ENCODE data around the gene IRF2. TPM values are rescaled to one million over a fixed set of nuclear protein-coding genes. Genes with fewer than 3 reads are reported as not detected.

IRF2 gene
- total and polyA plus RNA-seq, 2 donors (not counting 1 experiment from before 2014, with no cell fraction given) = 67.8 to 68.2 TPM

DNA sequence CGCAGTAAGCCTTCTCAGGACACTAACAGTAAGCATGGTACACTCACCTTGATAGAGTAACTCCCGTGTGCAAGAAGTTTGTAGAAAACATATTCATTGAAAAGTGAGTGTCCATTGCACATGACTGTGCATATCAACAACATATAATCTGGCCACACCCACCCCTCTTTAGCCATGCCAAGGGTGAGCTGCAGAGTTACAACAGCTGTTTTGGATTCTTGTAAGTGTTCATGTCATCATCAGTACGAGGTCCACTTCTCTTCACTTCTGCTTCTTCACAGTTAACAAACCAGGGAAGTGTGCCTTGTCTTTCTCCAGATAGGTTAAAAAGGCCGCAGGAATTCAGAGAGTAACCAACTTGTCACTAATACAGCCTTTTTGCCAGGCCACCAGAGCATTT is 116.6 kb downstream of the IRF2 start:
- CTCF ChIA-PET = no interaction called here
- H3K9me3 Mint-ChIP-seq (ENCODE audit: insufficient read depth) = peaks cover 8% of the 10 kb centered on the region
- Histone ChIP-seq H3K36me3 (replicated peaks in 1 of 2; ENCODE audit: control extremely low read depth in 1 of 2, control insufficient read depth in 1 of 2, extremely low read depth in 1 of 2, insufficient read depth in 2 of 2, low read length in 1 of 2) (no peaks in the 10 kb centered on the region), H3K4me3 (ENCODE audit: control extremely low read depth in 1 of 5, extremely low read depth in 1 of 5, insufficient read depth in 1 of 5, low read depth in 2 of 5, low read length in 4 of 5) (no peak overlapping the region), H3K27ac (ENCODE audit: low read length in 2 of 2) (no peak overlapping the region), H3K4me2 (replicated peaks; ENCODE audit: low read depth, low read length, poor library complexity, severe bottlenecking) (no peak overlapping the region), H2AFZ (ENCODE audit: insufficient read depth, low read depth, low read length, poor library complexity, severe bottlenecking) (no peak overlapping the region), H3K27me3 (replicated peaks in 1 of 4; ENCODE audit: control extremely low read depth in 1 of 4, control insufficient read depth in 3 of 4, insufficient read depth in 4 of 4, low read length in 3 of 4) (no peaks in the 10 kb centered on the region), H3K79me2 (ENCODE audit: control insufficient read depth, insufficient read depth, low read length) (no peaks in the 10 kb centered on the region), H3K9ac (ENCODE audit: low read length) (no peak overlapping the region), H3K9me3 (ENCODE audit: control extremely low read depth in 1 of 3, control insufficient read depth in 2 of 3, insufficient read depth in 1 of 3, low read length in 2 of 3) (peaks cover 0 to 17% (median 5%) of the 10 kb centered on the region in 3 donors), H3K4me1 (ENCODE audit: control insufficient read depth in 2 of 2, insufficient read depth in 2 of 2, low read length in 2 of 2) (peaks cover 23 to 26% of the 10 kb centered on the region in 2 donors), H4K20me1 (ENCODE audit: control insufficient read depth, insufficient read depth, low read length, poor library complexity, severe bottlenecking) (no peaks in the 10 kb centered on the region)
- ATAC-seq (ENCODE audit: low read depth) (no peak), DNase-seq (no peak)
- POLR2A ChIA-PET = no interaction called here
- H3K4me1 Mint-ChIP-seq = peaks cover 28% of the 10 kb centered on the region
- no peaks in the 10 kb centered on the region for H3K27me3 Mint-ChIP-seq
- H3K4me3 Mint-ChIP-seq = no peak overlapping the region
- no peak for TF ChIP-seq EZH2 (IDR thresholded peaks at IDR 0.05; ENCODE audit: borderline replicate concordance, insufficient read depth, low read depth, low read length, poor library complexity, severe bottlenecking)
- TF ChIP-seq, protein P1, sequence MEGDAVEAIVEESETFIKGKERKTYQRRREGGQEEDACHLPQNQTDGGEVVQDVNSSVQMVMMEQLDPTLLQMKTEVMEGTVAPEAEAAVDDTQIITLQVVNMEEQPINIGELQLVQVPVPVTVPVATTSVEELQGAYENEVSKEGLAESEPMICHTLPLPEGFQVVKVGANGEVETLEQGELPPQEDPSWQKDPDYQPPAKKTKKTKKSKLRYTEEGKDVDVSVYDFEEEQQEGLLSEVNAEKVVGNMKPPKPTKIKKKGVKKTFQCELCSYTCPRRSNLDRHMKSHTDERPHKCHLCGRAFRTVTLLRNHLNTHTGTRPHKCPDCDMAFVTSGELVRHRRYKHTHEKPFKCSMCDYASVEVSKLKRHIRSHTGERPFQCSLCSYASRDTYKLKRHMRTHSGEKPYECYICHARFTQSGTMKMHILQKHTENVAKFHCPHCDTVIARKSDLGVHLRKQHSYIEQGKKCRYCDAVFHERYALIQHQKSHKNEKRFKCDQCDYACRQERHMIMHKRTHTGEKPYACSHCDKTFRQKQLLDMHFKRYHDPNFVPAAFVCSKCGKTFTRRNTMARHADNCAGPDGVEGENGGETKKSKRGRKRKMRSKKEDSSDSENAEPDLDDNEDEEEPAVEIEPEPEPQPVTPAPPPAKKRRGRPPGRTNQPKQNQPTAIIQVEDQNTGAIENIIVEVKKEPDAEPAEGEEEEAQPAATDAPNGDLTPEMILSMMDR (IDR thresholded peaks at IDR 0.05) = no peak
- intact Hi-C loops (cut with micrococcal nuclease) = no loop called here
- no peak overlapping the region for H3K27ac Mint-ChIP-seq
- 60% methylated on average over 1 of the region's 4 CpGs for WGBS (ENCODE audit: insufficient coverage)

DNA sequence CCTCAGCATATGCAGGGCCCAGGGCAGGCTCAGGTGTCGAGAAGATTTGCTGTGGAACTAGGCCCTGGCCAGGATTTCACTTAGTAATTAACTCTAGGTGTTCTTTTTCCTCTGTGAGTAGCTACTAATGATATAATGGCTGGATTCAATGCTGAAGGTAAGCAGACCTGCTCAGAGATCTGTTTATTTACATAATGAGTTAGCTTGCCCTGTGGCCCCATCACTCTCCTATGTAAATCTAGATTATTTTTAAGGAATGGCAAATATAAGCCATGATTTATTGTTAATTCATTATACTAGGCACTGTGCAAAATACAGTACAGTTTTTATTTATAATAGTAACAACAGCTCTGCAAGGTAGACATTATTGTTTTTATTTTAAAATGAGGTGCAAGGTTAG is 117.2 kb downstream of the IRF2 start:
- H3K27me3 ChIP-seq (replicated peaks in 1 of 4; ENCODE audit: control extremely low read depth in 1 of 4, control insufficient read depth in 3 of 4, insufficient read depth in 4 of 4, low read length in 3 of 4) = no peaks in the 10 kb centered on the region
- intact Hi-C loops (cut with micrococcal nuclease) = no loop called here
- H3K4me2 ChIP-seq (replicated peaks; ENCODE audit: low read depth, low read length, poor library complexity, severe bottlenecking) = no peak overlapping the region
- CTCF ChIA-PET = interaction anchor here (1.2 kb wide), 1 partner anchor 93 kb away, joined by 3 read pairs; no protein-coding TSS in a partner anchor
- H3K27ac ChIP-seq (ENCODE audit: low read length in 2 of 2) = no peak overlapping the region
- Mint-ChIP-seq H3K4me1 (peaks cover 28% of the 10 kb centered on the region), H3K27me3 (no peaks in the 10 kb centered on the region), H3K27ac (no peak overlapping the region), H3K4me3 (no peak overlapping the region), H3K9me3 (ENCODE audit: insufficient read depth) (peaks cover 8% of the 10 kb centered on the region)
- H3K79me2 ChIP-seq (ENCODE audit: control insufficient read depth, insufficient read depth, low read length) = no peaks in the 10 kb centered on the region
- no peak overlapping the region for H3K9ac ChIP-seq (ENCODE audit: low read length)
- H3K4me3 ChIP-seq (ENCODE audit: control extremely low read depth in 1 of 5, extremely low read depth in 1 of 5, insufficient read depth in 1 of 5, low read depth in 2 of 5, low read length in 4 of 5) = no peak overlapping the region
- peaks cover 0 to 17% (median 5%) of the 10 kb centered on the region in 3 donors for H3K9me3 ChIP-seq (ENCODE audit: control extremely low read depth in 1 of 3, control insufficient read depth in 2 of 3, insufficient read depth in 1 of 3, low read length in 2 of 3)
- no peaks in the 10 kb centered on the region for H4K20me1 ChIP-seq (ENCODE audit: control insufficient read depth, insufficient read depth, low read length, poor library complexity, severe bottlenecking)
- H3K36me3 ChIP-seq (replicated peaks in 1 of 2; ENCODE audit: control extremely low read depth in 1 of 2, control insufficient read depth in 1 of 2, extremely low read depth in 1 of 2, insufficient read depth in 2 of 2, low read length in 1 of 2) = no peaks in the 10 kb centered on the region
- H2AFZ ChIP-seq (ENCODE audit: insufficient read depth, low read depth, low read length, poor library complexity, severe bottlenecking) = no peak overlapping the region
- 83% methylated on average over 1 of the region's 1 CpG for WGBS (ENCODE audit: insufficient coverage)
- H3K4me1 ChIP-seq (ENCODE audit: control insufficient read depth in 2 of 2, insufficient read depth in 2 of 2, low read length in 2 of 2) = peaks cover 23 to 26% of the 10 kb centered on the region in 2 donors
- POLR2A ChIA-PET = interaction anchor here (0.6 kb wide), 1 partner anchor 49 kb away, joined by 6 read pairs; no protein-coding TSS in a partner anchor
- no peak for ATAC-seq (ENCODE audit: low read depth)
- TF ChIP-seq EZH2 (IDR thresholded peaks at IDR 0.05; ENCODE audit: borderline replicate concordance, insufficient read depth, low read depth, low read length, poor library complexity, severe bottlenecking) = no peak
- TF ChIP-seq, protein P1 (IDR thresholded peaks at IDR 0.05) = no peak
- no peak for DNase-seq
